ENCODE results near the gene DAGLA. TPM values are rescaled to one million over a fixed set of nuclear protein-coding genes. Genes with fewer than 3 reads are reported as not detected.
A peak's percentile ranks its signal among the peaks of the same experiment; 100 is the strongest.

DAGLA gene
- polyA plus RNA-seq, 4 donors = 3.3 to 5.5 (median 4.4) TPM

- no peak for DNase-seq (ENCODE audit: low read depth in 4 of 4, low spot score in 2 of 4)
These were observed 96.4 kb downstream of the DAGLA start for GRCh38 chr11:61776561-61777075.

- no peak for DNase-seq (ENCODE audit: low read depth in 4 of 4, low spot score in 2 of 4)
These were observed 97.3 kb downstream of the DAGLA start for GRCh38 chr11:61777234-61778090.

DNA sequence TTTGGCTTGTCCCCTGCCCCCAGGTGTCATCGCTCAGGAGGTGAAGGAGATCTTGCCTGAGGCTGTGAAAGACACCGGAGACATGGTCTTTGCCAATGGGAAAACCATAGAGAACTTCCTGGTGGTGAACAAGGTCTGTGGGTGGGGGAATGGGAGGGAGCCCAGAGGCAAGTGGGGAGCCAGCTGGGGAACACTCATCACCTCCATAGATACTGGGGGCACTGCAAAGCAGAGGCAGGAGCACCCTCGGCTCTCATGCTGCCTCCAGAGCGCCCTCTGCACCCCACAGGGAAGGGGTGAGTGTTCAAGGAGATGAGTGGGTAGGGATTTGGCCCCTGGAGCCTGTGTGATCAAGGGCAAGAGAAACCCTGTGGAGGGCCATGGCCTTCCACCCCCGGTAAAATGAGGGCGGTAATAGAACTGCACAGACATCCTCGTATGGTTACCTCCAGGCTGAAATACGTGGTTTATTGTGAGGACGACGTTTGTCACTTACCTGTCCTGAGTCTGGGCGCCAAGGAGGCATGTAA lies 98.2 kb downstream of the DAGLA start:
- no peak for DNase-seq (ENCODE audit: low read depth in 4 of 4, low spot score in 2 of 4)

GRCh38 chr11:61778920-61779650 lies 98.9 kb downstream of the DAGLA start:
- no peak for DNase-seq (ENCODE audit: low read depth in 4 of 4, low spot score in 2 of 4)

DNA sequence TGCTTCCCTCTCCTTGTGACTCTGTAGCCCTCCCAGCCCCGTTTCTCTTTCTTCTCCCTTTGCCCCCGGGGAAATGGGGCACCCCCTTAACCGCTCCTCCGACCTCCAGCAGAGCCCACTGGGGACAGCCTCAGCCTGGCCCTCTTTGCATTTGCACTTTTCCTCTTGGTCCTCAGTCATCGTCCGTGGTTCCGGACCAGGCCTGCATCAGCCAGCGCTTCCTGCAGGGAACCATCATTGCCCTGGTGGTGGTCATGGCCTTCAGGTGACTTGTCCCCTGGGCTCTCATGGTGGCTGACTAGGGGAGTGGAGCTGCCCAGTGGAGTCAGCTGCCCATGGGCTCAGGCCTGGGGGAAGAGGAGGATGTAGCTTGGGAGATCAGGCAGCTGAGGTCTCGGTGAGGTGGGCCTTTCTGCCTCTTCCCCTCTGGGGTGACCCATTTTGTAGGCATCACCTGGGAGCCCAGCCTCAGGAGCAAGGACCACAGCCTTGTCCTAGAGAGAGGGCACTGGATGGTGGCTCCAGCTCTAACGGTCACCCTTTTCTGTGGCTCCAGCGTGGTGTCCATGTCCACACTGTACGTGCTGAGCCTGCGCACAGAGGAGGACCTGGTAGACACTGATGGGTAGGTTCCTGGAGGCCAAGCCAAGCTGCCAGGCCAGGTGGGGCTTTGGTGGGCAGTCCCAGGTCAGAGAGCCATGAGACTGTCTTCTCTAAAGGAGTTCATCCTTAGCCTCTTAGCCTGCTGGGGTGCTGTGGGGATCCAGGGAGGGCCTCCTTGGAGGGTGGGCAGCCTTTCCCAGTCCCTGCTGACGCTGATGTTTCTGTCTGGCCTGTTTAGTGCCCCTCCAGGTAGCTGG lies 99.7 kb downstream of the DAGLA start:
- DNase-seq (ENCODE audit: low read depth in 4 of 4, low spot score in 2 of 4) = no peak

- DNase-seq (ENCODE audit: low read depth in 4 of 4, low spot score in 2 of 4) = no peak
These were observed 100.5 kb downstream of the DAGLA start for GRCh38 chr11:61780581-61781162.

DNA sequence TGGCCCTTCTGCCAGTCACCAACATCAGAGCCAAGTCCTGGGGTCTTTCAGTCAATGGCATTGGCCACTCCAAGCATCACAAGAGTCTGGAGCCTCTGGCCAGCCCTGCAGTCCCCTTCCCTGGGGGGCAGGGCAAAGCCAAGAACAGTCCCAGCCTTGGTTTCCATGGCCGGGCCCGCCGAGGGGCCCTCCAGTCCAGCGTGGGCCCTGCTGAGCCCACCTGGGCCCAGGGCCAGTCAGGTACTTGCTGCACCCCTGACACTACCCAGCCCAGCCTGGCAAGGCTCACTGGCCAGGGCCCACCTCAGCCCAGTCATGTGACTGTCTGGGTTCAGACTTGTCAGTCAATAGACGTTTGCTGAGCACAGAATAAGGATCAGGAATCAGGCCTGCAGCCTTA lies 101.4 kb downstream of the DAGLA start:
- no peak for DNase-seq (ENCODE audit: low read depth in 4 of 4, low spot score in 2 of 4)

GRCh38 chr11:61782299-61782698 lies 102.1 kb downstream of the DAGLA start:
- no peak for DNase-seq (ENCODE audit: low read depth in 4 of 4, low spot score in 2 of 4)

DNA sequence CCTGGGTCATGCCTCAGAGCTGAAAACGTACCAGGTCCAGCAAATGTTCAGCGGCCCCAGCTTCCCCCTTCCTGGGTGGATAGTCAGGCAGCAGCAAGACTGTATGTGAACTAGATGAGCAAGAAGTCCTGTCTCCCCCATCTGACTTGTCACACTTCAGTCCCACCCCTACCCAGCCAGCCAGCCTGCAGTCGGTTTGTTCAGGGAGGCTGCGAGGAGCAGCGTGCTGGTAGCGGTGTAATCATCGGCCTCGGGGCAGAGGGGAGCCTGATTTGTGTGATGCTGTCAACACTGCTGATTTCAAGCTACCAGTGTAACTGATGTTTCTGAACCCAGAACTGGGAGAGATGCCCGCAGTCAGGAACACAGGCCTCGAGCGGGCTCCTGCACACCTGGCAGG lies 102.7 kb downstream of the DAGLA start:
- DNase-seq (ENCODE audit: low read depth in 4 of 4, low spot score in 2 of 4) = no peak

- no peak for DNase-seq (ENCODE audit: low read depth in 4 of 4, low spot score in 2 of 4)
These were observed 103.7 kb downstream of the DAGLA start for GRCh38 chr11:61783717-61784505.

DNA sequence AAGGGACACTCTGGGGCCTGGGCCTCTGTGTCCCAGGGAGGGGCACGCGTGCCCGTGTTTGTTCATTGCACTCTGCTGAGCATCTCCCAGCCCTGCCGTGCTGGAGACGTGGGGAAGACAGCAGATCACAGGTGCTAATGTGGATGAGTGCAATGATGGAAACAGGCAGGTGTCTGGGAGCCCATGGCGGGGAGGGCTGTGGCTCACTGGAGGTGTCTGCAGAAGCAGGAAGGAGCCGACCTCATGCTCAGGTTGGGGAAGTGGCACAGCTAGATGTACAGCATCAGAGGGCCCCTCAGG lies 104.3 kb downstream of the DAGLA start:
- DNase-seq (ENCODE audit: low read depth in 4 of 4, low spot score in 2 of 4) = no peak

DNA sequence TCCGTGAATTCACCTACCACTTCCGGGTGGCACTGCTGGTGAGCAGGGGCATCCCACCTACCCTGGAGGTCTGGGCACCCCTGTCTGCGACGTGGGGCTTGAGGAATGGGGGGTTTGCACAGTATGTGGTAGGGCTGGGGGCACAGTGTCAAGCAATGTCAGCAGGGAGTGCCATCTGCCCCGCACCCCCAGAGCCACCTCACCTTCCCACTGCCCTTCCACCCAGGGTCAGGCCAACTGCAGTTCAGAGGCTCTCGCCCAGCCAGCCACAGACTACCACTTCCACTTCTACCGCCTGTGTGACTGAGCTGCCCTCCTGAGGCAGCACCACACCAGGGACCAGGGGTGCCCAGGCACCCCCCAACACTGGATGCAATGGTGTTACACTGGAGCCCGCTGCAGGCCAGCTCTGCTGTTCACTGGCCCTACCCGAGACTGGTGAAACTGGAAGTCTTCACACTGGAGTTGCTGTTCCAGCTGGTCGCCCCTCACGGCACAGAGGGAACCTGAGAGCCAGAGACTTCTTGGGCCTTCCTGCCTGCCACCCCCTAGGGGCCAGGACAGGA lies 105.7 kb downstream of the DAGLA start:
- DNase-seq (ENCODE audit: low read depth in 4 of 4, low spot score in 2 of 4) = no peak

- no peak for DNase-seq (ENCODE audit: low read depth in 4 of 4, low spot score in 2 of 4)
These were observed 107.8 kb downstream of the DAGLA start for GRCh38 chr11:61787928-61788491.

DNA sequence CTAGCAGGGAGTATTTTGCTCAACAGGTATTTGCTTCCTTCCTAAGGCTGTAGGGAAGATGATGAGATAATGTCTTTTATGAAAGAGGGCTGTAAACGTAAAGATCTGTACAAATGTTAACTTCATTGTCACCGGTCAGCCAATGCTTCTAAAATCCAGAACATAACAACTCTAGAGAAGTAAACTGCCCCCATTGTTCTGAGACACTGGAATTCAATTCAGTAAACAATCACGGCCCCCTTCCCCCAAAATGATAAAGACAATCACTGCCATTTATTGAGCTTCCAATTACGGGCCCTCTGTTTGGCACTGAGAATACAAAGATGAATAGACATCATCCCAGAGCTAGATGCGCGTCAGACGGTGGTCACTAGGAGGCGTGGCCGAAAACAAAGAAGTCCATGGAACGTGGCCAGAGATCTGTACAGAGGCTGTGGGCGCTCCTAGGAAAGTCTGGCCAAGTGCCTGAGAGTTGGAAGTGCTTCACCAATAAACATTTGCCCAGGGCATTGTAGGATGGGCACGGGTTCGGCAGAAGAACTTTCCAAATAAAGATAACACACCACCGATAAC lies 111.6 kb downstream of the DAGLA start:
- peak in 1 of 4 donors; percentile 78 for DNase-seq (ENCODE audit: low read depth in 4 of 4, low spot score in 2 of 4)

GRCh38 chr11:61792310-61793082 lies 112.3 kb downstream of the DAGLA start, which contains the start of the genes FEN1 and TMEM258:
FEN1 (plus strand) TSS chr11:61792911; CDS start chr11:61795362, 2,451 bp downstream.
TMEM258 (minus strand) TSS chr11:61792599; CDS start chr11:61792558, 41 bp downstream.
- peak; percentile 90 to 94 (median 94) for DNase-seq (ENCODE audit: low read depth in 4 of 4, low spot score in 2 of 4)

DNA sequence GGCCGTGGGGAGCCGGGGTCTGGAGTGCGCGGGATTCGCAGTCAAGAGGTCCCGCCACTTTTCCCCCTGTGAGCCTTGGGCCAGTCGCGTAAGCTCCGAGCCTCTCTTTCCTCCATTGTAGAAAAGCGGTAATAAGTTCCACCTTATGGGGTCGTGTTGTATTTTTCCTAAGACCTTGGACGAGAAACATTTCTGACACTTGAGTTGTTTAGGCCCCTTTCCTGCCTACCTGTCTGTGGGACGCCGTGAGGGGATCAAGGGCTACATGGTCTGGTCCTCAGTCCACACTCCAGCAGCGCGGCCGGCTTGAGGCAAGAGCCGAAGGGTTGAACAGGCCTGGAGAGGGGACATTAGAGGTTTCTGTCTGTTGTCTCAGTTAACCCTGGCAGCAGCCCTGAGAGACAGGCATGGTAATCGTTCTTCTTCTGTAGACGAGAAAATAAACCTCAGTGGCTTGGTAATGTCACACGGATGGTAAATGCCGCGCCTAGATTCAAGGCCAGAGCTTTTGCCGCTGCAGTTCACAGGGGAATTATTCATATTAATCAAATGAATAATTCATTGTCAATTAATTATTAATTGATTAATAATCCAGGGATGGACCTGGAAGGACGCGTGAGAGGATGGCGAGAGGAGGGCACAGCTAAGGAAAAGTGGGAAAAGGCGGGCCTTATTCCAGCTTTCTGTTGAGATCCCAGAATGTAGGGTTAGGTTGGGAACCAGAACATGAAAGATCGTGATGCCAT lies 113.1 kb downstream of the DAGLA start:
- no peak for DNase-seq (ENCODE audit: low read depth in 4 of 4, low spot score in 2 of 4)

GRCh38 chr11:61793829-61794204 lies 113.6 kb downstream of the DAGLA start:
- DNase-seq (ENCODE audit: low read depth in 4 of 4, low spot score in 2 of 4) = no peak
